Measurements from ENCODE around the gene SPTBN1.

GRCh38 chr2:54437588-54437987, 18.5 kb upstream of the SPTBN1 start:
- TF ChIP-seq CTCF (conservative IDR thresholded peaks at IDR 0.05; ENCODE audit: low read length) (no peak), EZH2phosphoT487 (IDR thresholded peaks at IDR 0.05; ENCODE audit: borderline replicate concordance, low read depth, low read length) (no peak)

Measured in OCI-LY7 (cell line).